SH-SY5Y (cell line): ENCODE measurements around the gene LAMA5.

Experiments
- GATA2 ChIP-seq: IDR thresholded peaks from 2 replicates; pipeline ENCODE4 v1.6.1; 2011; ENCODE audit warnings: mild to moderate bottlenecking, low read depth, low read length
- GATA3 ChIP-seq: IDR thresholded peaks from 2 replicates; pipeline ENCODE4 v1.6.1; 2011; ENCODE audit warnings: low read depth, mild to moderate bottlenecking, low read length, moderate library complexity

DNA sequence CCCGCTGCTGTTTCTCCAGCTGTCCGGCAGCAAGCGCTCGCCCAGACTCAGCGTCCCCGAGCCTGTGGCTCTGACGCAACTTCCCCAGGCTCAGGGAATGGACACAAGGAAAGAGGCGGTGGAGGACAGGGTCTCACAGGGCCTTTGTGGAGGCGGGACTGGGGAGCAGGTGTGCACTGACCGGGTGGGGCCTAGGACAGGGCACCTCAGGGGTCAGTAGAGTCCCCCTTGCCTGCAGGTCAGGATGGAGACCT lies 20.0 kb downstream of the LAMA5 start:
- TF ChIP-seq GATA2 (no peak), GATA3 (no peak)
